ENCODE measurements around the gene UBE2G2. TPM values are rescaled to one million over a fixed set of nuclear protein-coding genes. Genes with fewer than 3 reads are reported as not detected.

Gene UBE2G2
- polyA plus RNA-seq, 1 experiment = 62.2 TPM

DNA sequence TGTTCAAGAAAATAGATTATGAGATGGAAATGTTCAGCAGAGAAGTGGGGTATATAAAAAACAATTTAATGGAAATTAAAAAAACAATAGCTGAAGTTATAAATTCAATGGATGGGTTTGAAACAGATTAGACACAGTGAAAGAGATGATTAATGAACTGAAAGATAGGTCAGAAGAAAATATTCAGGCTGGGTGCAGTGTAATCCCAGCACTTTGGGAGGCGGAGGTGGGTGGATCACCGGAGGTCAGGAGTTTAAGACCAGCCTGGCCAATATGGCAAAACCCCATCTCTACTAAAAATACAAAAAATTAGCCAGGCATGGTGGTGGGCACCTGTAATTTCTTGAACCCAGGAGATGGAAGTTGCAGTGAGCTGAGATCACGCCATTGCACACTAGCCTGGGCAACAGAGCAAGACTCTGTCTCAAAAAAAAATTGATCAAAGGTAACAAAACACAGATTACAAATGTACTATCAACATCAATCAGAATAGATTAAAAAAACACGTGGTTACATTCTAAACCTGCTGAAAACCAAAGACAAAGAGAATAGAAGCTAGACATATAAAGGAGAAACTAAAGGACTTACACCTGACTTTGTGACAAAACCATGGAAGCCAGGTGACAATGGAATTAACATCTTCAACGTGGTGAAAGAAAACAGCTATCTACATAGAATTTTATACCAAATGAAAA, 21.0 kb upstream of the UBE2G2 start:
- Histone ChIP-seq H3K27me3 (ENCODE audit: control insufficient read depth, insufficient read depth, low read length) (no peaks in the 10 kb centered on the region), H3K27ac (ENCODE audit: low read depth, low read length) (no peak overlapping the region), H3K9me3 (ENCODE audit: control insufficient read depth, insufficient read depth, low read length) (peaks cover 44% of the 10 kb centered on the region), H3K4me3 (ENCODE audit: low read depth, low read length) (no peak overlapping the region)
- ChIA-PET POLR2A (interaction anchor here (0.6 kb wide), 1 partner anchor 55 kb away, joined by 3 read pairs; no protein-coding TSS in a partner anchor), CTCF (interaction anchor here (1.5 kb wide), 1 partner anchor 30 kb away, joined by 6 read pairs; no protein-coding TSS in a partner anchor)
- no peak for DNase-seq (ENCODE audit: low read depth, low spot score)
- TF ChIP-seq, protein P1, sequence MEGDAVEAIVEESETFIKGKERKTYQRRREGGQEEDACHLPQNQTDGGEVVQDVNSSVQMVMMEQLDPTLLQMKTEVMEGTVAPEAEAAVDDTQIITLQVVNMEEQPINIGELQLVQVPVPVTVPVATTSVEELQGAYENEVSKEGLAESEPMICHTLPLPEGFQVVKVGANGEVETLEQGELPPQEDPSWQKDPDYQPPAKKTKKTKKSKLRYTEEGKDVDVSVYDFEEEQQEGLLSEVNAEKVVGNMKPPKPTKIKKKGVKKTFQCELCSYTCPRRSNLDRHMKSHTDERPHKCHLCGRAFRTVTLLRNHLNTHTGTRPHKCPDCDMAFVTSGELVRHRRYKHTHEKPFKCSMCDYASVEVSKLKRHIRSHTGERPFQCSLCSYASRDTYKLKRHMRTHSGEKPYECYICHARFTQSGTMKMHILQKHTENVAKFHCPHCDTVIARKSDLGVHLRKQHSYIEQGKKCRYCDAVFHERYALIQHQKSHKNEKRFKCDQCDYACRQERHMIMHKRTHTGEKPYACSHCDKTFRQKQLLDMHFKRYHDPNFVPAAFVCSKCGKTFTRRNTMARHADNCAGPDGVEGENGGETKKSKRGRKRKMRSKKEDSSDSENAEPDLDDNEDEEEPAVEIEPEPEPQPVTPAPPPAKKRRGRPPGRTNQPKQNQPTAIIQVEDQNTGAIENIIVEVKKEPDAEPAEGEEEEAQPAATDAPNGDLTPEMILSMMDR (IDR thresholded peaks at IDR 0.05; ENCODE audit: low read depth, low read length) = no peak

DNA sequence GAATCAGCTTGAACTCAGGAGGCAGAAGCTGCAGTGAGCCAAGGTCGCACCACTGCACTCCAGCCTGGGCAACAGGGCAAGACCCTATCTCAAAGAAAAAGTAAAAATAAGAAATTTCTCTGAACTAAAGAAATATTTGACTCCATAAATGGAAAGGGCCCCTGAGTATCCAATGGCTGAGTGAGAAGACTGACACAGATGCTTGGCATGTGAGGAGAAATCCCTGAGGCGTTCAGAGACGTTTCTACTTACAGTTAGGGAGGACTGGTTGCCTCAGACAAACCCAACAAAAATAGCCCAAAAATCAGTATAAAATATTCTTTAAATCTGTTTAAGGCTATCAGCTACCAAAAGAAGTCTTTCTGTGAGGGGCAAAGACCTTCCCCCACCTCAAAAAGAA, 19.2 kb upstream of the UBE2G2 start:
- Histone ChIP-seq H3K27ac (ENCODE audit: low read depth, low read length) (no peak overlapping the region), H3K27me3 (ENCODE audit: control insufficient read depth, insufficient read depth, low read length) (no peaks in the 10 kb centered on the region), H3K4me3 (ENCODE audit: low read depth, low read length) (no peak overlapping the region), H3K9me3 (ENCODE audit: control insufficient read depth, insufficient read depth, low read length) (peaks cover 39% of the 10 kb centered on the region)
- ChIA-PET CTCF (no interaction called here), POLR2A (no interaction called here)
- no peak for DNase-seq (ENCODE audit: low read depth, low spot score)
- TF ChIP-seq, protein P1 (IDR thresholded peaks at IDR 0.05; ENCODE audit: low read depth, low read length) = no peak

DNA sequence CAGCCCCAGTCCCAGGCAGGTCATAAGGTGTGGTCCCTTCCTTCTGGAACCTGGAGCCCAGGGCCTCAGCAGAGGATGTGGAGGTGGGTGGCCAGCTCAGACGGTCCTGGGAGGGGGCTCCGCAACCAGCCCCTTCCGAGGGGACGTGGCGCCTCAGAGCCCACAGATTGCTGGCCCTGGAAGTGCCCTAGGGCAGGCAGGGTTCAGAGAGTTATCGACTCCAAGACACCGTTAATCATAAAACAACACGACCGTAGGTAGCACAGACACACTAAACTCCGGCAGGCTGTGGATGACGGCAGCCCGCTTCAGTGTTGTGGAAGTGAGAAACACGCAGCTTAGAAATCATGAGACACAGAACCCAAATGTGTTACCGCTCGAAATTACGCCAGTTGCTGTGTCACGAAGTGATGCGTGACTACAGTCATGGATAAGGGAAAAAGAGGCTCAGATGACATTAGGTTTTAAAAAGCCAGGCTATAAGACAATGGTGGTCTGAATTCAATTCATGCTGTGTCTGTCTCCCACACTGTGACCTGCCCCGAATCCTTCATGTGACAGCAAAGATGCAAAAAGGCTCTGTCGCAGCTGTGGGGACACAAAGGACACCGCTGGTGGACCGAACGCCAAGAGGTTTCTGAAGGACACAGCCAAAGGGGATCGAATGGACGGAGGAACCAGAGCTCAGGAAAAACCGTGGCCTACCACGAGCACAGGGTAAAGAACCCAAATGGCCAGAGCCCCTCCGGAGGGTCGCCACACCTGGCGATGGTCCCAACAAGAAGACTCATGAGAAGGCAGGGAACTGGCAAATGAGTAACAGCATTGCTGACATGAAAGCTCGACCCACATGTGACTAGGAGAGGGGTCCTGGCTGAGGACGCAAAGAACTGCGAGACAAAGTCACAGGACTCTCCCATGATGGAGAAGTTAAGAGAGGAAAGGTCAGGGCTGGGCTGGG, 17.9 kb upstream of the UBE2G2 start:
- DNase-seq (ENCODE audit: low read depth, low spot score) = no peak
- CTCF ChIA-PET = no interaction called here
- H3K4me3 ChIP-seq (ENCODE audit: low read depth, low read length) = no peak overlapping the region
- TF ChIP-seq, protein P1 (IDR thresholded peaks at IDR 0.05; ENCODE audit: low read depth, low read length) = no peak
- POLR2A ChIA-PET = no interaction called here
- H3K9me3 ChIP-seq (ENCODE audit: control insufficient read depth, insufficient read depth, low read length) = peaks cover 39% of the 10 kb centered on the region
- no peaks in the 10 kb centered on the region for H3K27me3 ChIP-seq (ENCODE audit: control insufficient read depth, insufficient read depth, low read length)
- no peak overlapping the region for H3K27ac ChIP-seq (ENCODE audit: low read depth, low read length)

DNA sequence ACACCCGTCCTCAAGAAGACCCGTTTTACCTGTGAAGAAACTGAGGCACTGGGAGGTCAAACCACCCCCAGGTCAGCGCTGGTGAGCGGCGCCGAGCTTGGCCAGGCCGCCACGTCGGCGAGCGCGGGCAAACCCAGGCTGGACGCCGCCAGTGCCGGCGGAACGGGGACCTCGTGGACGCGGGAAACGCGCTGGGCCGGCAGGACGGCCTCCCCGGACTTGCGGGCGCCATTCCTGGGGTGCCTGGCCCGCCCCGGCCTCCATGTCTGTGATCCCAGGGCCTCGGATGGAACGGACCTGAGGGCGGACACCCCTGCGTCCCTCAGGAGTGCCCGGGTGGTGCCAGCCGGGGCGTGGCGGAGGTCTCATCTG, 17.0 kb upstream of the UBE2G2 start:
- H3K27me3 ChIP-seq (ENCODE audit: control insufficient read depth, insufficient read depth, low read length) = no peaks in the 10 kb centered on the region
- CTCF ChIA-PET = no interaction called here
- peaks cover 30% of the 10 kb centered on the region for H3K9me3 ChIP-seq (ENCODE audit: control insufficient read depth, insufficient read depth, low read length)
- POLR2A ChIA-PET = no interaction called here
- H3K4me3 ChIP-seq (ENCODE audit: low read depth, low read length) = peak overlapping the region; percentile 57
- DNase-seq (ENCODE audit: low read depth, low spot score) = no peak
- no peak overlapping the region for H3K27ac ChIP-seq (ENCODE audit: low read depth, low read length)
- TF ChIP-seq, protein P1 (IDR thresholded peaks at IDR 0.05; ENCODE audit: low read depth, low read length) = no peak
